A673 (cell line): Measurements from ENCODE around the gene ARHGAP26.

ENCODE experiments used
- EZH2 ChIP-seq: fragments of 200-600 bp; sonication (generic); IDR thresholded peaks from 2 replicates; pipeline ENCODE4 v1.6.1; 2017; ENCODE audit warnings: borderline replicate concordance, low read depth, mild to moderate bottlenecking, mixed read lengths, antibody characterized with exemption, low read length; ENCODE audit not compliant: poor library complexity, severe bottlenecking
- TF ChIP-seq, protein P1 (sequence below): fragments of 300-800, 200-600 bp; sonication (generic); conservative IDR thresholded peaks from 2 replicates; pipeline ENCODE4 v1.5.1; 2017; ENCODE audit warnings: low read depth, mild to moderate bottlenecking, antibody characterized with exemption, low read length, moderate library complexity, mixed read lengths

DNA sequence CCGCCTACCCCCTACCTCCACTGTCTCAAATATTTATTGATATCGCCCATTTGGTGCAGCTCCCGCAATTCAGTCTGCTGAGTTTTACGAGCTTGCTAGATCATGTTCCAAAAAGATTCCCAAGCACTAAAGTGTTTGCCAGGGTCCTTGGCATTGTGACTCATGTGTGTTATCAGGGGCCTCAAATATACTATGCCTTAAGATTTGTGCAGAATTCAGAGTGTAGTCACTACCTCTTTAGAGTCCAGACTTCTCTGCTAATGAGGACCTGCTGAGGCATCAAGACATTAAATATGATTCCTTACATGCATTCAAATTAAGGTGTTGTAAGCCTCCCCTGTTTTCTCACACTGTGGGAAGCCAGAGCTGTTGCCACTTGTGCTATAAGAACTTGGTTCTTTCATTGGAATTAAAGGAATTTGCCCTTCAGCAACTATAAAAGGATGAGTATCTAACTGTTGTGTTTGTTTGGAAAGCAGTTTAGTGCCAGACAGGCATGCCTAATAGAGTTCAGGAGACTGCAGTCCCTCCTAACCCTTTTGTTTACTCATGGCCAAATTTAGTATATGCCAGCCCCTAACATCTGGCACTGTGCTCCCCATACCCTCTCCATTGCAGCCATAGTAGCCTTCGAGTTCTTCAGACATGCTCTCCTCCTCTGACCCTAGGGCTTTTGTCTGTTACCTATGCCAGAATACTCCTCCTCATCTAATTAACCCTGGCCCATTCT, 316.9 kb downstream of the ARHGAP26 start:
- TF ChIP-seq, protein P1, sequence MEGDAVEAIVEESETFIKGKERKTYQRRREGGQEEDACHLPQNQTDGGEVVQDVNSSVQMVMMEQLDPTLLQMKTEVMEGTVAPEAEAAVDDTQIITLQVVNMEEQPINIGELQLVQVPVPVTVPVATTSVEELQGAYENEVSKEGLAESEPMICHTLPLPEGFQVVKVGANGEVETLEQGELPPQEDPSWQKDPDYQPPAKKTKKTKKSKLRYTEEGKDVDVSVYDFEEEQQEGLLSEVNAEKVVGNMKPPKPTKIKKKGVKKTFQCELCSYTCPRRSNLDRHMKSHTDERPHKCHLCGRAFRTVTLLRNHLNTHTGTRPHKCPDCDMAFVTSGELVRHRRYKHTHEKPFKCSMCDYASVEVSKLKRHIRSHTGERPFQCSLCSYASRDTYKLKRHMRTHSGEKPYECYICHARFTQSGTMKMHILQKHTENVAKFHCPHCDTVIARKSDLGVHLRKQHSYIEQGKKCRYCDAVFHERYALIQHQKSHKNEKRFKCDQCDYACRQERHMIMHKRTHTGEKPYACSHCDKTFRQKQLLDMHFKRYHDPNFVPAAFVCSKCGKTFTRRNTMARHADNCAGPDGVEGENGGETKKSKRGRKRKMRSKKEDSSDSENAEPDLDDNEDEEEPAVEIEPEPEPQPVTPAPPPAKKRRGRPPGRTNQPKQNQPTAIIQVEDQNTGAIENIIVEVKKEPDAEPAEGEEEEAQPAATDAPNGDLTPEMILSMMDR, result no peak
- TF ChIP-seq EZH2, result no peak
